ENCODE measurements around the gene AGT. TPM values are rescaled to one million over a fixed set of nuclear protein-coding genes. Genes with fewer than 3 reads are reported as not detected.
A peak's percentile ranks its signal among the peaks of the same experiment; 100 is the strongest.
"Not testable (repeated sequence)": the region's sequence is repeated elsewhere in the genome, so short reads cannot be mapped to it uniquely, and the experiment has no call there.

The AGT gene
- total and polyA plus RNA-seq, 3 donors from 2014 or later, result 3.3 to 10.7 (median 4.6) TPM

DNA sequence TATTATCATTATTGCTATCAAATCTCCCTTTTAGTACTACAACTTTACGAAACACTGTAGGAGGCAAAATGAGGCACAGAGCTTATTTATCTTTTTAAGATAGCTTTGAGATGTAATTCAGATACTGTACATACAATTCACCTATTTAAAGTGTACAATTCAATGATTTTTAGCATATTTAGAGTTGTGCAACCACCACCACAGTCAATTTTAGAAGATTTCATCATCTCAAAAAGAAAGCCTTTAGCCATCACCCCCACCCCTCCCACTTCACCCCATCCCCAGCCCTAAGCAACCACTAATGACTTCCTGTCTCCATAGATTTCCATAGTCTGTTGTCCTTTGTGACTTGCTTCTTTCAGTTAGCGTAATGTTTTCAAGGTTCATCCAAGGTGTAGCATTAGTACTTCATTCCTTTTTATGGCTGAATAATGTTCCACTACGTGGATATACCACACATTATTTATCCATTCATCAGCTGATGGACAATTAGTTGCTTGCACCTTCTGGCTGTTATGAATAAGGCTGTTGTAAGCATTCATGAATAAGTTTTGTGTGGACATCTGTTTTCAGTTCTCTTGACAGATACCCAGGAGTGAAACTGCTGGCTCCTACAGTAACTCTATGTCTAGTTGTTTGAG lies 23.8 kb upstream of the AGT start:
- no peak for DNase-seq
- no peak for TF ChIP-seq POLR2A (IDR thresholded peaks at IDR 0.05)
- H3K9me3 ChIP-seq, result no peaks in the 10 kb centered on the region
- intact Hi-C loops (cut with DNase I; ENCODE audit: low total_unique reads), result no loop called here
- H3K27ac ChIP-seq, result no peak overlapping the region
- no peaks in the 10 kb centered on the region for H3K4me1 ChIP-seq
- H3K36me3 ChIP-seq (ENCODE audit: low read depth, missing control alignments), result no peaks in the 10 kb centered on the region
- no peaks in the 10 kb centered on the region for H3K27me3 ChIP-seq
- WGBS, 2 donors, result 94 to 100% methylated on average over 3 of the region's 3 CpGs
- H3K4me3 ChIP-seq, result no peak overlapping the region

DNA sequence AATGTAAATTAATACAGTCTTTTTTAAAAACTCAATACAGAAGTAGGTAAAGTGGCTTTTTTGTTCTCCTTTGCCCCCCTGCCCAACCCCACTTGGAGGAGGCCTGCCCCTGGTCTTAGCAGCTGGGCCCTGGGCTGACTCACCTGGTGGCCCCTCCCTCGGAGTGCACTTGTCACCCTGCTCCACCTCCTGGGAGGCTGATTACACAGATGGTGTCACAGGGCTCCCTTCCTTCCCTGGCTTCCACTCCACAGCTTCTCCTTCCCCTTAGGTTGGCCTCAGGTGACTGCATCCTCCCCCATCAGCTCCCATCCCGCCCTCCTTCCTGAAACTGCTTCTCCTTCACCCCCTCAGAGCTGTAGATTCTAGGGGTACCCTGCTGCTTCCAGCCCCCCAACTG lies 21.5 kb upstream of the AGT start:
- no peak overlapping the region for H3K27ac ChIP-seq
- TF ChIP-seq, protein P1, sequence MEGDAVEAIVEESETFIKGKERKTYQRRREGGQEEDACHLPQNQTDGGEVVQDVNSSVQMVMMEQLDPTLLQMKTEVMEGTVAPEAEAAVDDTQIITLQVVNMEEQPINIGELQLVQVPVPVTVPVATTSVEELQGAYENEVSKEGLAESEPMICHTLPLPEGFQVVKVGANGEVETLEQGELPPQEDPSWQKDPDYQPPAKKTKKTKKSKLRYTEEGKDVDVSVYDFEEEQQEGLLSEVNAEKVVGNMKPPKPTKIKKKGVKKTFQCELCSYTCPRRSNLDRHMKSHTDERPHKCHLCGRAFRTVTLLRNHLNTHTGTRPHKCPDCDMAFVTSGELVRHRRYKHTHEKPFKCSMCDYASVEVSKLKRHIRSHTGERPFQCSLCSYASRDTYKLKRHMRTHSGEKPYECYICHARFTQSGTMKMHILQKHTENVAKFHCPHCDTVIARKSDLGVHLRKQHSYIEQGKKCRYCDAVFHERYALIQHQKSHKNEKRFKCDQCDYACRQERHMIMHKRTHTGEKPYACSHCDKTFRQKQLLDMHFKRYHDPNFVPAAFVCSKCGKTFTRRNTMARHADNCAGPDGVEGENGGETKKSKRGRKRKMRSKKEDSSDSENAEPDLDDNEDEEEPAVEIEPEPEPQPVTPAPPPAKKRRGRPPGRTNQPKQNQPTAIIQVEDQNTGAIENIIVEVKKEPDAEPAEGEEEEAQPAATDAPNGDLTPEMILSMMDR (IDR thresholded peaks at IDR 0.05), result no peak
- TF ChIP-seq POLR2A (IDR thresholded peaks at IDR 0.05), result no peak
- peaks cover 5% of the 10 kb centered on the region for H3K4me1 ChIP-seq
- H3K27me3 ChIP-seq, result no peaks in the 10 kb centered on the region
- no peak overlapping the region for H3K4me3 ChIP-seq
- no peaks in the 10 kb centered on the region for H3K9me3 ChIP-seq
- WGBS, 2 donors, result 86 to 87% methylated on average over 2 of the region's 2 CpGs
- H3K36me3 ChIP-seq (ENCODE audit: low read depth, missing control alignments), result no peaks in the 10 kb centered on the region
- intact Hi-C loops (cut with DNase I; ENCODE audit: low total_unique reads), result no loop called here
- no peak for DNase-seq

DNA sequence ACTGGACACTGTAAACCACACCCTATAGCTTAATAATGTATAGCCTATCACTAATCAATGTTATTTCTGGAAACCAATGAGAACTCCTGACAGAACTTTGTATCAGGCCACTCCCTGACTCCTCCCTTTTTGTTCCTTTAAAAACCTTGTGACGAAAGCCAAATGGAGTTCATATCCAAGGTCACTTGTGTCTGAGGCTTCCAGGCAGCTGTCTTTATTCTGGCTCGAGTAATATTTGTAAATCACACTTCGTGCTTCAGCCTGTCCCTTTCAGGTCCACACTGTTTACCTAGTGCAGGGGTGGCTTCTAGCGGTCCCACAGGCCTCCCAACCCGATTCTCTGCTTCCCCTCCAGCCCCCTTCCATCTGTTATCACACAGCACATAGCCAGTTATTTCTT lies 17.1 kb upstream of the AGT start:
- H3K4me1 ChIP-seq, result peaks cover 5% of the 10 kb centered on the region
- H3K4me3 ChIP-seq, result no peak overlapping the region
- H3K27ac ChIP-seq, result no peak overlapping the region
- peak; percentile 26 for DNase-seq
- no peaks in the 10 kb centered on the region for H3K36me3 ChIP-seq (ENCODE audit: low read depth, missing control alignments)
- TF ChIP-seq, protein P1 (IDR thresholded peaks at IDR 0.05), result no peak
- no peak for TF ChIP-seq POLR2A (IDR thresholded peaks at IDR 0.05)
- no peaks in the 10 kb centered on the region for H3K9me3 ChIP-seq
- no peaks in the 10 kb centered on the region for H3K27me3 ChIP-seq
- intact Hi-C loops (cut with DNase I; ENCODE audit: low total_unique reads), result no loop called here
- WGBS, 2 donors, result 23 to 46% methylated on average over 5 of the region's 5 CpGs

DNA sequence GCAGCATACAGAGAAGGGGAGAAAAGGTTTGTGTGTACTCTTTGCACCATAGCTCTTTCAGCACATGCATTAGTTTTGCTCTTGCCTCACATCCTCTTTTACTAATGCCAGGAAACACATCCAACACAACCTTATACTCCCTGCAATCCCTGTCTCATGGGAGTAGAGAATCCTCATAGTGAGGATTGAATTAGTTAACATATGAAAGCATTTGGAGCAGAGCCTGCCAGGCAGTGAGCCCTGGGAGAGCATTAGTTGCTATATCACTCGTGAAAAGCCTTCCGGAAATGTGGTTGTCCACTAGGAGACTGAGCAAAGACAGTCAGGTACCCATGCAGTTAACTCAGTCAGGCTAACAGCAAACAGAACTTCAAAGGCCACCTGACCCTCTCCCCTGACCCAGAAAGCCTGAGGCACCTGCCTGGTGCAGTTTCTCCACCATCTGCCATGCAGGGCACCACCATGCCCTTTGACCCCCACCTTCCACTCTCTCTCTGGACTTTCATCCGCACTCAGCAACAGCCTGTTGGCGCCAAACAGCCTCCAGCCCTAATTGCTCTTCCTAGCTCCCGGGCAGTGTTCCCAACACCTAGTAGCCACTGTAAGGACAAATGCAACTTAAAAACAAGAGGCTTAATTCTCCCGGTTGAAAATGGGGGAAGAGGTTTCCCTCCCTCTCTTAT lies 14.9 kb upstream of the AGT start:
- intact Hi-C loops (cut with DNase I; ENCODE audit: low total_unique reads), result no loop called here

DNA sequence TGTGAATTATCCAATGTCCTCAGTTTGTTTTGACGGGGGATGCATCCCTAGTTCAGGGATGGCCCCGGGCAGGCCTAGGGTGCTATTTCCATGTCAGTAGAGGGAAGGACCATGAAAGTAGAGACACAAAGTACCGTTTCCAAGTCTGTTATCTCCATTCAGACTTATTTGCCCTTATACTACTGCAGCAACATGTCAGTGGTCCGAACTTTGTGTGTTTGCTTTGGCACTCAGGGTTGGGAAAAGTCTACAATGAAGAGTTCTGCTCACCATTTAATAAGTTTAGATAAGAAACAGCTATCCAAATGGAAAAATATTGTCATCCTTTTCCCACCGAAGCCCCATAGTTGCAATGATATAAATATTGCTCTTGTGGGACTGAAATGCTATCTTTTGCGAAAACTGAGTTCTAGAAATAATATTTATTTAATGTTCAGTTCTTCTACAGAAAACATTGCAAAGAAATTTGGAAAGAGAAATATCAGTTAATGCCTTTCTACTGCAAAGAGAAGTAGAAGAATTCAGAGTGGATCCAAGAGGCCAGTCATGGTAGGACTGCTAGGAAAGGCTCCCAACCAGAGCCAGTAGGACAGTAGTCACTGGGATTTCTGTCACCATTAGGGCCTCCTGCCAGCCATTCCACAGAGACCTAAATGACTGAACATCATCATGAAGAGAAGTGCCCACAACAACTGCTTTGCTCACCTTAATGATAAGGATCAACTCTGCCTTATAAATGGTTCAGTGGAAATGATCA lies 11.5 kb upstream of the AGT start:
- 51 to 55% methylated on average over 6 of the region's 6 CpGs for WGBS, 2 donors
- no peak for DNase-seq
- H3K27me3 ChIP-seq, result no peaks in the 10 kb centered on the region
- no peak overlapping the region for H3K27ac ChIP-seq
- H3K9me3 ChIP-seq, result no peaks in the 10 kb centered on the region
- no peak overlapping the region for H3K4me3 ChIP-seq
- TF ChIP-seq, protein P1 (IDR thresholded peaks at IDR 0.05), result no peak
- H3K36me3 ChIP-seq (ENCODE audit: low read depth, missing control alignments), result no peaks in the 10 kb centered on the region
- intact Hi-C loops (cut with DNase I; ENCODE audit: low total_unique reads), result no loop called here
- no peaks in the 10 kb centered on the region for H3K4me1 ChIP-seq

More for the DNA sequence above, 14.9 kb upstream of the AGT start:
- no peaks in the 10 kb centered on the region for H3K36me3 ChIP-seq (ENCODE audit: low read depth, missing control alignments)
- H3K4me3 ChIP-seq, result no peak overlapping the region
- 48 to 51% methylated on average over 6 of the region's 6 CpGs for WGBS, 2 donors
- H3K9me3 ChIP-seq, result no peaks in the 10 kb centered on the region
- H3K27me3 ChIP-seq, result no peaks in the 10 kb centered on the region
- TF ChIP-seq POLR2A (IDR thresholded peaks at IDR 0.05), result no peak
- TF ChIP-seq, protein P1 (IDR thresholded peaks at IDR 0.05), result no peak
- H3K27ac ChIP-seq, result no peak overlapping the region
- DNase-seq, result peak; percentile 38
- H3K4me1 ChIP-seq, result peaks cover 5% of the 10 kb centered on the region

DNA sequence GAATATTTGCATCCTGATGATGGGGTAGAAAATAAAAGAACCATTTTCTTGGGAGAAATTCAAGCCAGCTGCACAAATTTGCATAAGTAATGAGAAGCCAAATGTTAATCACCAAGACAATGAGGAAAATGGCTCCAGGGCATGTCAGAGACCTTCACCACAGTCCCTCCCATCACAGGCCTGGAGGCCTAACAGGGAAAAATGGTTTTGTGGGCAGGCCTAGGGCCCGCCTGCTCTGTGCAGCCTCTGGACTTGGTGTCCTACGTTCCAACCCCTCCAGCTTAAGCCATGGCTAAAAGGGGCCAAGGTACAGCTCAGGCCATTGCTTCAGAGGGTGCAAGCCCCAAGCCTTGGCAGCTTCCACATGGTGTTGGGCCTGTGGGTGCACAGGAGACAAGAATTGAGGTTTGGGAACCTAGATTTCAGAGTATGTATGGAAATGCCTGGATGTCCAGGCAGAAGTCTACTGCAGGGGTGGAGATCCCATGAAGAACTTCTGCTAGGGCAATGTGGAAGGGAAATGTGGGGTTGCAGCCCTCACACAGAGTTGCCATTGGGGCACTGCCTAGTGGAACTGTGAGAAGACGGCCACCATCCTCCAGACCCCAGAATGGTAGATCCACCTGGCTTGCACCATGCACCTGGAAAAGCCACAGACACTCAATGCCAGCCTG lies 8.1 kb upstream of the AGT start:
- H3K36me3 ChIP-seq (ENCODE audit: low read depth, missing control alignments); H3K4me1 ChIP-seq; H3K27ac ChIP-seq; H3K9me3 ChIP-seq; H3K27me3 ChIP-seq; H3K4me3 ChIP-seq; intact Hi-C loops (cut with DNase I; ENCODE audit: low total_unique reads); DNase-seq: not testable (repeated sequence)
- WGBS, 2 donors, result 95 to 100% methylated on average over 3 of the region's 3 CpGs

Data from testis (tissue), 3 donors.